SK-N-MC (cell line): ENCODE measurements around the gene THOC5.

Source experiments
- EZH2 ChIP-seq: fragments of 200-600 bp; sonication (generic); IDR thresholded peaks from one replicate; pipeline ENCODE4 v1.6.1; 2017; ENCODE audit warnings: antibody characterized with exemption
- POLR2AphosphoS5 ChIP-seq: IDR thresholded peaks from 2 replicates; pipeline ENCODE4 v1.6.1; 2012; ENCODE audit warnings: mild to moderate bottlenecking, low read depth, low read length, borderline replicate concordance

- TF ChIP-seq POLR2AphosphoS5 (no peak), EZH2 (no peak)
Observed at GRCh38 chr22:29476116-29476515, 77.4 kb downstream of the THOC5 start.
